A549 (cell line): ENCODE results near the gene APBA1.

Source experiments
- BHLHE40 ChIP-seq: IDR thresholded peaks from 2 replicates; pipeline ENCODE4 v1.6.1; 2012; ENCODE audit warnings: low read depth, low read length, inconsistent platforms
- CBX8 ChIP-seq: fragments of 200-600 bp; sonication (generic); IDR thresholded peaks from 2 replicates; pipeline ENCODE4 v1.6.1; 2016
- CHD2 ChIP-seq: fragments of 150-350 bp; IDR thresholded peaks from 2 replicates; pipeline ENCODE4 v1.6.1; 2014; ENCODE audit warnings: low read length; ENCODE audit not compliant: partially characterized antibody
- CHD4 ChIP-seq: fragments of 200-600 bp; sonication (generic); IDR thresholded peaks from 2 replicates; pipeline ENCODE4 v1.6.1; 2016; ENCODE audit warnings: antibody characterized with exemption, mild to moderate bottlenecking, borderline replicate concordance
- MAZ ChIP-seq: fragments of 150-350 bp; IDR thresholded peaks from 2 replicates; pipeline ENCODE4 v1.6.1; 2014; ENCODE audit warnings: antibody characterized with exemption, low read depth, low read length, borderline replicate concordance
- NR3C1 ChIP-seq: fragments of >200 bp; sonication (Bioruptor Twin); formaldehyde crosslinking; IDR thresholded peaks from 3 replicates; pipeline ENCODE4 v1.6.1; 2017
- POLR2A ChIP-seq: IDR thresholded peaks from 2 replicates; pipeline ENCODE4 v1.6.1; 2012; ENCODE audit warnings: mild to moderate bottlenecking, low read length
- ZC3H11A ChIP-seq: fragments of 450-650 bp; IDR thresholded peaks from 2 replicates; pipeline ENCODE4 v1.6.1; 2014; ENCODE audit warnings: antibody characterized with exemption, mild to moderate bottlenecking
- TF ChIP-seq, protein P1 (sequence below): fragments of >200 bp; sonication (Bioruptor Twin); formaldehyde crosslinking; IDR thresholded peaks from 3 replicates; pipeline ENCODE4 v1.5.1; 2016

DNA sequence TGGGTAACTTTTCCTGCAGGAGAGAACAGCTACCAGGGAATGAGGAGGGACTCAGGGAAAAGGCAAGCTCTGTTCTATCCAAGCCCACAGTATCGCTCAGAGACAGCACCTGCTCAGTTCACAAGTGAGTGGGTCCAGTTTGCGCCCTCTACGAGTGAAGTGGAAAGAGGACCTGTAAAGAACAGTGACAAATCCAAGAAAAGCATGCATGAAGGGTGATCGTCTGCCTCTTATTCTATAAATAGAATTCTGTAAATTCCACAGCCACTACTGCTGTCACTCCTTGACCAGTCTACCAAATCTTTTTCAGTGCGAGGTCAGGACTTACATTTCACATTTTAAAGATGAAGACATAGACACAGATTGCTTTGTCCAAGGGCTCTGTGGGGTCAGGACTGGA is 229.7 kb downstream of the APBA1 start:
- TF ChIP-seq NR3C1 (no peak), CHD2 (no peak), MAZ (no peak), POLR2A (no peak), CHD4 (no peak), CBX8 (no peak), BHLHE40 (no peak), ZC3H11A (no peak)
- TF ChIP-seq, protein P1, sequence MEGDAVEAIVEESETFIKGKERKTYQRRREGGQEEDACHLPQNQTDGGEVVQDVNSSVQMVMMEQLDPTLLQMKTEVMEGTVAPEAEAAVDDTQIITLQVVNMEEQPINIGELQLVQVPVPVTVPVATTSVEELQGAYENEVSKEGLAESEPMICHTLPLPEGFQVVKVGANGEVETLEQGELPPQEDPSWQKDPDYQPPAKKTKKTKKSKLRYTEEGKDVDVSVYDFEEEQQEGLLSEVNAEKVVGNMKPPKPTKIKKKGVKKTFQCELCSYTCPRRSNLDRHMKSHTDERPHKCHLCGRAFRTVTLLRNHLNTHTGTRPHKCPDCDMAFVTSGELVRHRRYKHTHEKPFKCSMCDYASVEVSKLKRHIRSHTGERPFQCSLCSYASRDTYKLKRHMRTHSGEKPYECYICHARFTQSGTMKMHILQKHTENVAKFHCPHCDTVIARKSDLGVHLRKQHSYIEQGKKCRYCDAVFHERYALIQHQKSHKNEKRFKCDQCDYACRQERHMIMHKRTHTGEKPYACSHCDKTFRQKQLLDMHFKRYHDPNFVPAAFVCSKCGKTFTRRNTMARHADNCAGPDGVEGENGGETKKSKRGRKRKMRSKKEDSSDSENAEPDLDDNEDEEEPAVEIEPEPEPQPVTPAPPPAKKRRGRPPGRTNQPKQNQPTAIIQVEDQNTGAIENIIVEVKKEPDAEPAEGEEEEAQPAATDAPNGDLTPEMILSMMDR = no peak
